Urothelium cell line (cell line): Measurements from ENCODE around the gene C8A.

Experiments
- DNase-seq: peaks from one replicate; pipeline ENCODE4 v3.0.0; 2011; ENCODE audit warnings: low spot score, mixed read lengths
- FAIRE-seq: peaks from 2 replicates; lab custom pipeline; 2011; peaks lifted over from hg19 to GRCh38; lab: Jason Lieb, UNC

The C8A gene

GRCh38 chr1:56854521-56855099 is at the start of gene C8A:
C8A (plus strand) TSS chr1:56854797; CDS start chr1:56854902, 105 bp downstream.
- no peak for DNase-seq
- FAIRE-seq: no peak

- FAIRE-seq (no peak), DNase-seq (no peak)
These were observed 47.8 kb upstream of the C8A start for GRCh38 chr1:56806804-56807203.

GRCh38 chr1:56808410-56808809 is 46.2 kb upstream of the C8A start:
- DNase-seq: no peak
- no peak for FAIRE-seq

- DNase-seq (no peak), FAIRE-seq (no peak)
These were observed 43.3 kb upstream of the C8A start for GRCh38 chr1:56811331-56811730.

GRCh38 chr1:56814205-56814604 is 40.4 kb upstream of the C8A start:
- DNase-seq (no peak), FAIRE-seq (no peak)

- no peak for FAIRE-seq
- no peak for DNase-seq
These were observed 38.3 kb upstream of the C8A start for GRCh38 chr1:56816264-56816663.

- FAIRE-seq (no peak), DNase-seq (no peak)
These were observed 37.7 kb upstream of the C8A start for GRCh38 chr1:56816909-56817308.

- no peak for FAIRE-seq
- no peak for DNase-seq
These were observed 36.7 kb upstream of the C8A start for GRCh38 chr1:56817716-56818463.

- FAIRE-seq: no peak
- no peak for DNase-seq
These were observed 35.2 kb upstream of the C8A start, which contains the start of gene FYB2 for GRCh38 chr1:56819387-56819899. FYB2 (minus strand) TSS chr1:56819404; CDS start chr1:56819290, 114 bp downstream.

GRCh38 chr1:56820755-56821461 is 33.7 kb upstream of the C8A start:
- FAIRE-seq: no peak
- DNase-seq: peak; percentile 82

- FAIRE-seq (no peak), DNase-seq (no peak)
These were observed 33.2 kb upstream of the C8A start for GRCh38 chr1:56821462-56821797.

GRCh38 chr1:56824271-56824670 is 30.3 kb upstream of the C8A start:
- FAIRE-seq (no peak), DNase-seq (no peak)

GRCh38 chr1:56824938-56825337 is 29.7 kb upstream of the C8A start:
- DNase-seq (no peak), FAIRE-seq (no peak)

GRCh38 chr1:56825436-56825835 is 29.2 kb upstream of the C8A start:
- DNase-seq (no peak), FAIRE-seq (no peak)

GRCh38 chr1:56827711-56828110 is 26.9 kb upstream of the C8A start:
- no peak for FAIRE-seq
- no peak for DNase-seq

GRCh38 chr1:56830052-56830451 is 24.5 kb upstream of the C8A start:
- FAIRE-seq (no peak), DNase-seq (no peak)

GRCh38 chr1:56831871-56832693 is 22.5 kb upstream of the C8A start:
- FAIRE-seq (peak; percentile 17), DNase-seq (peak; percentile 65)

- FAIRE-seq (no peak), DNase-seq (no peak)
These were observed 21.5 kb upstream of the C8A start for GRCh38 chr1:56833088-56833487.

- FAIRE-seq: no peak
- DNase-seq: no peak
These were observed 20.3 kb upstream of the C8A start for GRCh38 chr1:56834137-56834900.

GRCh38 chr1:56835657-56836056 is 18.9 kb upstream of the C8A start:
- FAIRE-seq (no peak), DNase-seq (no peak)
